SK-N-MC (cell line): ENCODE results near the gene TMCO6.

Experiments used
- EZH2 ChIP-seq: fragments of 200-600 bp; sonication (generic); IDR thresholded peaks from one replicate; pipeline ENCODE4 v1.6.1; 2017; ENCODE audit warnings: antibody characterized with exemption
- POLR2AphosphoS5 ChIP-seq: IDR thresholded peaks from 2 replicates; pipeline ENCODE4 v1.6.1; 2012; ENCODE audit warnings: mild to moderate bottlenecking, low read depth, low read length, borderline replicate concordance

GRCh38 chr5:140635291-140636257, 3.7 kb upstream of the TMCO6 start:
- TF ChIP-seq EZH2 (no peak), POLR2AphosphoS5 (no peak)
